PFSK-1 (cell line): Measurements from ENCODE around the gene KDM1A.

ENCODE experiments used
- FOXP2 ChIP-seq: optimal IDR thresholded peaks from 2 replicates; pipeline ENCODE3; 2011; ENCODE audit warnings: borderline replicate concordance, control low read depth, inconsistent platforms; ENCODE audit not compliant: insufficient read depth; ENCODE audit errors: extremely low read length, extremely low read depth
- POLR2AphosphoS5 ChIP-seq: IDR thresholded peaks from 2 replicates; pipeline ENCODE4 v1.6.1; 2012; ENCODE audit warnings: low read depth, mild to moderate bottlenecking, control low read depth, low read length, moderate library complexity
- SIN3A ChIP-seq: IDR thresholded peaks from 2 replicates; pipeline ENCODE4 v1.6.1; 2012; ENCODE audit warnings: mild to moderate bottlenecking, low read length, moderate library complexity, borderline replicate concordance; ENCODE audit not compliant: insufficient read depth
- TAF1 ChIP-seq: IDR thresholded peaks from 2 replicates; pipeline ENCODE4 v1.6.1; 2012; ENCODE audit warnings: low read length, control low read depth, borderline replicate concordance; ENCODE audit not compliant: insufficient read depth
- TF ChIP-seq, protein P1 (sequence below), 2 experiments: IDR thresholded peaks; 2 replicates each; pipeline versions ENCODE4 v1.6.1 to v1.8.0; 2011 to 2012; ENCODE audit warnings: low read depth in 2 of 2, low read length in 2 of 2, control low read depth in 1 of 2, inconsistent platforms in 1 of 2, mild to moderate bottlenecking in 1 of 2, moderate library complexity in 1 of 2; ENCODE audit not compliant: insufficient read depth in 1 of 2

Gene KDM1A

DNA sequence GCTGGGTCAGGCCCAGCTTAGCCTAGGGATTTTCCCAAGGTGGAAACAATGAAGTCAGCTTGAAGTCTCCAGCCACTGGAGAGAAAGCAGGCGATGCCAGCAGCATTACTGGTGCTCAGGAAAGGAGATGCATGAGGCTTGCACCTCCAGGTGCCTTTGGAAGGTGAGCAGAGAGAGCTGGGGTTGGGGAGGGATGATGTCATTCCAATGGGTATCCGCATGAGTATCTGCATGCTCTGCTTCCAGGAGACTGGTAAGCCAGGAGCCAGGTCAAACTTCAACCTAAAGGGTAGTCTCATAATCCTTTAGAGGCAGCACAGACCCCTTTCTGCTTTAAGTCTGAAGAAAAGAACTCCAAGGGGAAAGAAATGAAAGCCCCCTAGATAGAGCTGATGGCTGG lies 68.8 kb downstream of the KDM1A start:
- no peak for TF ChIP-seq SIN3A
- TF ChIP-seq, protein P1, sequence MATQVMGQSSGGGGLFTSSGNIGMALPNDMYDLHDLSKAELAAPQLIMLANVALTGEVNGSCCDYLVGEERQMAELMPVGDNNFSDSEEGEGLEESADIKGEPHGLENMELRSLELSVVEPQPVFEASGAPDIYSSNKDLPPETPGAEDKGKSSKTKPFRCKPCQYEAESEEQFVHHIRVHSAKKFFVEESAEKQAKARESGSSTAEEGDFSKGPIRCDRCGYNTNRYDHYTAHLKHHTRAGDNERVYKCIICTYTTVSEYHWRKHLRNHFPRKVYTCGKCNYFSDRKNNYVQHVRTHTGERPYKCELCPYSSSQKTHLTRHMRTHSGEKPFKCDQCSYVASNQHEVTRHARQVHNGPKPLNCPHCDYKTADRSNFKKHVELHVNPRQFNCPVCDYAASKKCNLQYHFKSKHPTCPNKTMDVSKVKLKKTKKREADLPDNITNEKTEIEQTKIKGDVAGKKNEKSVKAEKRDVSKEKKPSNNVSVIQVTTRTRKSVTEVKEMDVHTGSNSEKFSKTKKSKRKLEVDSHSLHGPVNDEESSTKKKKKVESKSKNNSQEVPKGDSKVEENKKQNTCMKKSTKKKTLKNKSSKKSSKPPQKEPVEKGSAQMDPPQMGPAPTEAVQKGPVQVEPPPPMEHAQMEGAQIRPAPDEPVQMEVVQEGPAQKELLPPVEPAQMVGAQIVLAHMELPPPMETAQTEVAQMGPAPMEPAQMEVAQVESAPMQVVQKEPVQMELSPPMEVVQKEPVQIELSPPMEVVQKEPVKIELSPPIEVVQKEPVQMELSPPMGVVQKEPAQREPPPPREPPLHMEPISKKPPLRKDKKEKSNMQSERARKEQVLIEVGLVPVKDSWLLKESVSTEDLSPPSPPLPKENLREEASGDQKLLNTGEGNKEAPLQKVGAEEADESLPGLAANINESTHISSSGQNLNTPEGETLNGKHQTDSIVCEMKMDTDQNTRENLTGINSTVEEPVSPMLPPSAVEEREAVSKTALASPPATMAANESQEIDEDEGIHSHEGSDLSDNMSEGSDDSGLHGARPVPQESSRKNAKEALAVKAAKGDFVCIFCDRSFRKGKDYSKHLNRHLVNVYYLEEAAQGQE (IDR thresholded peaks at IDR 0.05; ENCODE audit: insufficient read depth in 1 of 2, low read depth in 2 of 2, low read length in 2 of 2) = no peak
- TF ChIP-seq POLR2AphosphoS5 = no peak
- no peak for TF ChIP-seq TAF1
- no peak for TF ChIP-seq FOXP2

DNA sequence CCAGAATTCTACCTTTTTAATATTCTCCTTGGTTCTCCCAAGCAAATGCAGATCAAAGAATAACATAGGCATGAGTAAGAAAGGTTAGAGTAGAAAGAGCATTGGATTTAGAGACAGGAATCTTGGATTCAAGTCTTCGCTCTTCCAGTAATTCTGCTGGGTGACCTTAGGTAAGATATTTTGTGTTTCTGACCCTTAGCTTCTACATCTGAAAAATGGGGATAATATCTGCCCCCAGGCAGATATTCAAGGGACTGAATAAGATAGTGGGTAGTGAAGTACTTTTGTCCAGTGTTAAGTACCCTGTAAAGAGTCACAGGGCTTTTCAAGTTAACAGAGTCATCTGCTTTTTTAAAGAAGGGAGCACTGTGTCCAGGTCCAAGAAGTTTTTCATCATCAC lies 70.8 kb downstream of the KDM1A start:
- TF ChIP-seq POLR2AphosphoS5 = no peak
- TF ChIP-seq SIN3A = no peak
- TF ChIP-seq FOXP2 = no peak

DNA sequence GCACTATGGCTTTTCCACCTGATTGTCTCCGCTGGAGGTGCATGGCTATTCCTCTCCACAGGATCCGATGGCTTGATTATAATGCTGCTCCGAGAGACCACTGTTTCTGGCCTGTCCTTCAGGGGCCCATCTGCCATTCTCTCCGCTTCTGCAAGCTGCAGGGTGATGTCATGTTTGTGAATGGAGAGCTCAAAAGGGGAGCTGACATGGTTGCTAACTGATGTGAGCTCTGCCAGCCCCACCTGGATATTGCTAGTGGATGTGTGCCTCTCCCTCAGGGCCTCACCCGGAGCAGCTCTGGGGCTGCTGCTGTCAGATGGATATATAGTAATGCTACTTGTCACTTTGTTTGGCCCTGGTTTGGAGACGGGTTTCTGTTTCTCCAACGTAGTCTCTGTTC lies 72.3 kb downstream of the KDM1A start:
- TF ChIP-seq, protein P1 (IDR thresholded peaks at IDR 0.05; ENCODE audit: insufficient read depth in 1 of 2, low read depth in 2 of 2, low read length in 2 of 2) = no peak
- TF ChIP-seq TAF1 (no peak), FOXP2 (no peak), SIN3A (no peak), POLR2AphosphoS5 (no peak)

DNA sequence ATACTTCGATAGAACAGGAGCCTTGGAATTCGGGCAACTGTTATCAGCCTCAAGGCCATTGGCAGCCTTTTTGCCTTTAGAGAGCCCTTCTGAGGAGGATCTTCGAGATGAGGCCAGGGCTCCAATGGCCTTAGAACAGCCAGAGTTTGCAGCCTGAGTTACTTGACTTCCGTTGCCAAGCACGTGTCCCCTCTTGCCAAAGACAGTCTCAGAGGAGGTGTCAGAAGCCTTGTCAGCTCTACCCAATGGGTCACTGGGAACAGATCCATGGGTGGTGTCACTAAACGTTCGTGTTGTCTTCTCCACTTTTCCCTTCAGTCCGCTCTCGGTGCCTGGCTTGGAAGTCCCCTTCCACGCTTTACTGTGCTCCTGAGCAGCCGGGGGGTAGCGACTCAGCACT lies 73.2 kb downstream of the KDM1A start:
- TF ChIP-seq SIN3A (no peak), POLR2AphosphoS5 (no peak), FOXP2 (no peak), TAF1 (no peak)
- TF ChIP-seq, protein P1 (IDR thresholded peaks at IDR 0.05; ENCODE audit: insufficient read depth in 1 of 2, low read depth in 2 of 2, low read length in 2 of 2) = no peak

DNA sequence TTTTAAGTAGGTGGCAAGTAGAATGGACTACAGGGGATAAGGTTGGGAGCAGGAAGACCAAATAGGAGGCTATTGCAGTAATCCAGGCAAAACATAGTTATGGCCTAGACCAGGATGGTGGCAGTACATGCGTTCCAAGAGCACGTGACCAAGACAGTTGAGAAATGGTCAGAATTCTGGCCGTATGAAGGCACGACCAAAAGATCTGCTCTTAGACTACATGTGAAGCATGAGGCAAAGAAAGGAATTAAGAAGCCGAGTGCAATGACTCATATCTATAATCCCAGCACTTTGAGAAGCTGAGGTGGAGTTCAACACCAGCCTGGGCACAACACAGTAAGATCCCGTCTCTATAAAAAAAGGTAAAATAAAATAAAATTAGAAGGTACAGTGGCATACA lies 78.0 kb downstream of the KDM1A start:
- TF ChIP-seq POLR2AphosphoS5 (no peak), SIN3A (no peak), TAF1 (no peak), FOXP2 (no peak)
- TF ChIP-seq, protein P1 (IDR thresholded peaks at IDR 0.05; ENCODE audit: insufficient read depth in 1 of 2, low read depth in 2 of 2, low read length in 2 of 2) = no peak
